SK-N-MC (cell line): ENCODE data around the gene XPO6.

Source experiments
- EZH2 ChIP-seq: fragments of 200-600 bp; sonication (generic); IDR thresholded peaks from one replicate; pipeline ENCODE4 v1.6.1; 2017; ENCODE audit warnings: antibody characterized with exemption
- POLR2AphosphoS5 ChIP-seq: IDR thresholded peaks from 2 replicates; pipeline ENCODE4 v1.6.1; 2012; ENCODE audit warnings: mild to moderate bottlenecking, low read depth, low read length, borderline replicate concordance

DNA sequence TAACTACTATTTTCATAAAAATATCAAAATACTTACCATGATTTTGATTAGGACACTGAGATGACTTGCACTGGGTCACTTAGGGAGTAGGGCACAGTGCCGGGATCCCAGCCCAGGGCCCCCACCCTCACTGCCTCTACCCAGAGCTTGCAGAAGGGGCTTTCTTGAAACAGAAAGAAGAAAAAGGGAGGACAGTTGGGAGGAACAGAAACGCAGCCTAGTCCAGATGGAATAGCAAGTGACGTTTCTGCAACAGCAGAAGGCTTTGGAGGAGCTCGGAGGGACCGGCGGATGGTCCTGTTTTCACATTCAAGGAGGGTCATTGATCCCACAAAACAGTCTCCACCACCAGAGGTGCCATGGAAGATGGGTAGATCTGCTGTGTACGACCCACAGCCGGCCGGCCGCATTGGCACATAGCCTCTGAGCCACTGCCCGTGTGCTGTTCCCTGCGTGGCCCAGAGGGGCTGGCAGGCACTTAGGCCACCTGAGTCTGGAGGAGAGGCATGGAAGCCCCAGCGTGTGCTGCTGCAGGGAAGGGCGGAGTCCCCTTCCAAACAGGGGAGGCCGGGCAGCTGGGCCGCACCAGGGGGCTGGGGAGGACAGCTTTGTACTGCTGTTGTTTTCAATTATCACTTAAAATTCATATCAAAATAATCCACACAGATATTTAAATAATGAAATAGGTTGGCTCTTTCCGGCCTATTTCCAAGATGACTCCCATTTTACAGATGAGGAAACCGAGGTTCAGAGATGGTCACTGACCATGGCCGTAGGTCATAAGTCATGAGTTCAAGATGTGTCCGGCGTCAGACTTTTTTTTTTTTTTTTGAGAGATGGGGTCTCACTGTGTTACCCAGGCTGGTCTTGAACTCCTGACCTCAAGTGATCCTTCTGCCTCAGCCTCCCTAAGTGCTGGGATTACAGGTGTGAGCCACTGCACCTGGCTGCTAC, 125.3 kb downstream of the XPO6 start:
- TF ChIP-seq EZH2 (no peak), POLR2AphosphoS5 (no peak)
